Smooth muscle cell of the pulmonary artery (primary cell): ENCODE results near the gene NTN5. TPM values are rescaled to one million over a fixed set of nuclear protein-coding genes. Genes with fewer than 3 reads are reported as not detected.

ENCODE experiments used
- total RNA-seq: library from RNA; depleted of rRNA; stranded (reverse); fragments of >200 nt; gene quantifications from 2 replicates; pipeline ENCODE4 v1.2.3, GENCODE V29; 2014

The NTN5 gene, protein sequence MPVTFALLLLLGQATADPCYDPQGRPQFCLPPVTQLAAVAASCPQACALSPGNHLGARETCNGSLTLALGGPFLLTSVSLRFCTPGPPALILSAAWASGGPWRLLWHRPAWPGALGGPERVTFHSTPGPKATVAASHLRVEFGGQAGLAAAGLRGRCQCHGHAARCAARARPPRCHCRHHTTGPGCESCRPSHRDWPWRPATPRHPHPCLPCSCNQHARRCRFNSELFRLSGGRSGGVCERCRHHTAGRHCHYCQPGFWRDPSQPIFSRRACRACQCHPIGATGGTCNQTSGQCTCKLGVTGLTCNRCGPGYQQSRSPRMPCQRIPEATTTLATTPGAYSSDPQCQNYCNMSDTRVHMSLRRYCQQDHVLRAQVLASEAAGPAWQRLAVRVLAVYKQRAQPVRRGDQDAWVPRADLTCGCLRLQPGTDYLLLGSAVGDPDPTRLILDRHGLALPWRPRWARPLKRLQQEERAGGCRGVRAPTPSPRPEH
- 0.43 and 0.46 TPM in 2 replicates for total RNA-seq

DNA sequence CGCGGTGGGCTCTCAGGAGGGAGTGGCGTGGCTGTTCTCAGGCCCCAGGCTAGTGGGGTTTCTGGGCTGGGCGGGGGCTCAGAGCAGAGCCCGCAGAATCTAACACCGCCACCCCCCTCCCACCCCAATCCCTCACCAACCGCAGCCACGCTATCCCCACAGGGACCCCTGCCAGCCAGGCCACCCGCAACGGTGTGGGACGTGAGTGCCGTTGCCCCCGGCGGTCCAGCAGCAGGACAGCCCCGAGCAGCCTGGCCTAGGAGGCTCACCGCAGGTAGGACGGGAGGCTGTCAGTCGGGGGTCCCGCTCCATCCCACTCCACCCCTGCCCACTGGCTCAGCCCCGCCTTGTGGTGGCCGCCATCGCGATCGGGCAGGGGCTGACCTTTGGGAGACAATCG lies at the start of gene NTN5:
Gene NTN5, minus strand, starts transcription at position 24 of the 400 bp plus-strand sequence. CDS start 2,031 bp downstream, outside the sequence.

DNA sequence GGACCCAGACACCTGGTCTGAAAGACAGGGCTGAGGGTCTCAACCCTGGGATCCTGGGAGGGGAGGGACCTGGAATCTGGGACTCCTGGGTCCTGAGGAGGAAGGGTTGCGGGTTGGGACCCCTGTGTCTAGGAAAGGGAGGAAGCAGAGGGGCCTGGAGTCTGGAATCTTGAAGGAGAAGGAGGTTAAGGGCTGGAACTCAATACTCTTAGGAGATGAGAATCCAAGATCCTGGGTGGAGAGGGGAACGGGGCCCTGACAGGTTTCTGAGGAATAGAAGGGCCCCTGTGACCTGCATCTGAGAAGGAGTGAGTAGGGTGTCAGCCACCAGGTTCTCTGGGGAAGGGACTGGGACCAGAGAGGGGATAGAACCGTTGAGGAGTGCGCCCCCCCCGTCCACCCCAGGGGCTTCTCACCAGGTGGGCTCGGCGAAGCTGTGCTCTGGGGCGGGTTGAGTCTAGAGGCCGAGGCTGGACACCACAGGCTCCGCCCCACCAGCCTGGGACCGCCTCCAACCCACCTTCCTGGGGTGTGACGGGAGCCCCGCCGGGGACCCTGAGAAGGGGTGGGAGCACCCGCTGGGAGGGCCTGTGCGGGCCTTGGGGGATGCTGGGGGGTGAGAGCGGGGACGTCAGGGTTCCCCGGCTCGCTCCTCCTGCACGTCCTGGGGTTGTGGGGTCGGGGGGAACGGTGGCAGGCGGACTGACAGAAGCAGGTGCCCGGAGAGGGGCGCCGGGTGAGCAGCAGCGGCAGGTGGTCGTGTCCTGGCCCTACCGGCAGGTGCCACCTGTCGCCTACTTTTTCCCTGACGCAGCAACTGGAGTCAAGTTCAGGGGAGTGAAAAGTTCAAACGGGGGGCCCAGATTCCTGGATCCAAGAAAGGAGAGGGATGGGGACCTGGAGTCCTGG lies 46.7 kb upstream of the NTN5 start, which contains the start of gene MAMSTR:
Gene MAMSTR, minus strand, starts transcription at position 463 of the 909 bp plus-strand sequence. CDS start 694 bp downstream, outside the sequence.

DNA sequence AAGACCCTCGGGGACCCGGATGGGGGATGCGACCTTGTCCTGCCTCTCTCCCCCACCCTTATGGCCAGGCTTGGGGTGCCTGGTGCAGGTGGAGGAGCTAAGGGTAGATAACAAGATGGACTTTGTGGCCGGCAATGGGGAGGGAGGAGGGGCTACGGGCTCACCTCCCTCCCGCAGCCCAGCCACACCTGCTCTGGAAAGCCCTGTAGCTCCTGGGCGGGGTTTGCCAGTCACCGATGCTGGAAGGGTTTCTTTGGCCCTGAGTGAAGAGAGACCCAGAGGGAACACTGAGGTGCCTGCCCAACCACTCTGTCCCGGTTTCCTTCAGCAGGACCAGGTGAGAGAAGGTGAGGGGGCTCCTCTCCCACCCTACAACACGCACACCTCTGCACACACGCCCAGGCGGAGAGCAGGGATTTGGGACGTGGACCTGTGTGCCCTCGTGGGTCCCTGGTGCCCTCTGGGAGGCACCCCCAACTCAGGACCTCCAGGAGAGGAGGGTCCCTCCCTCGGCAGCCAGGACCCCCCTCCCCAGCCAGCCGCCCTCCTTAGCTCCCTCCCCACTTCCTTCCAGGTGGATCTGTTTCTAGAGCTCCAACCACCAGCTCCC lies 23.0 kb upstream of the NTN5 start, which contains the start of gene FUT2:
Gene FUT2, plus strand, starts transcription at position 229 of the 610 bp plus-strand sequence. CDS start 6,986 bp downstream, outside the sequence.

DNA sequence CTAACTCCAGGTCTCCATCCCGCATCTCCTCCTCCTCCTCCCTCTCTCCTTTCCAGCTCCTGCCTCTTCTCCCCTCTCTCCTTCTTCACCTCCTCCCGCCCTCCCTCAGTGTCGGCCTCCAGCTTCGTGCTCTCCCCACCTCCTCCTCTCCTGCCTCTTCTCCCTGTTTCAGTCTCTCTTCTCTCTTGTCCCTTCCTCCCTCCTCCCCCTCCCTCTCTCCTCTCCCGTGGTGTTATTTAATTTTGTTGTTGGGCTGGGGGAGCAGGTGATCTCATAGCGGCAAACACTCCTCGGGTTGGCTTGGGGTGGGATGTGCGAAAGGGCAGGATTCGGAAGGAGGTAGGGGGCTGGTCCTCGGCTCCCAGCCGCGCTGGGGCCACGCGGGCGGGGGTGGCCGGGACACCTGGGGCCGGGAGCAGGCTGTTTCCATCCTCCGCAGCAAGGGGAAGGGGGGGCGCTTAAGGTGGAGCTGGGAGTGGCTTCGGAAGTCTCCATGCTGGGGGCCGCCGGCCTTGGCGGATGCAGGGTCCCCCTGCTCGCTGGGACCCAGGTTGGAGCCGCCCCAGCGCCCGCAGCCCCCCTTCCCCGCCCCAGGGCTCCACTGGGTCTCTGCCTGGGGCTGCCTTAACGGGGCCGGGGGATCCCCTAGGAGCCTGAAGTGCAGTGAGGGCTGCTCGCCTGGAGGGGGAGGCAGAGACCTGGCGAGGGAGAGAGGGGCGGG lies 26.7 kb downstream of the NTN5 start, which contains the start of gene CA11:
Gene CA11, minus strand, starts transcription at position 187 of the 721 bp plus-strand sequence. CDS start 555 bp downstream, outside the sequence.

DNA sequence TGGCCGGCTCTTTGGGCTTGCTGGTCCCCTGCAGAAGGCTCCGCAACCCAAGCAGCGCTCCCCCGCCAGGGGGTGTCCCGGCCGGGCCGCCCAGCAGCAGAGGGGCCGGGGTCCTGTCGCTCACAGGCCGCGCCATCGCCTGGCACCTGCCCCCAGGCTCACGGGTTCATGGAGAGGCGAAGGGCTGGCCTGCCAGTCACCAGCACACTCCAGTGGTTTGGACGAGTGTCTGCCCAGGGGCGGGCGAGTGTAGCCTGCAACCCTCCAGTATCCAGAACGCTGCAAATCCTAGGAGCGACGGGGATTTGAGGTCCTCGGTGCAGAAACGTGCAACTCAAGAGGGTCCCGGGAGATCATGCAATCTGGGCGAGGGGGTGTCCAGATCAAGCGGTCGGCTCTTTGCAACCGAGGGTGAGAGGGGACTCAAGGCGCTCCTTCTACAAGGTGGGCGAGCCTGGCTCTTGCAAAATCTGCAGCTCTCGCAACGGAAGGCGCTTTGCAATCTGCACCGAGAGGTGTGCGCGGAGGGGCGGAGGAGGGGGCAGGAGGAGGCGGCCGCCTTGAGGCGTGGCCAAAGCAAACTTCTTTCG lies 35.9 kb downstream of the NTN5 start, which contains the start of gene DBP:
Gene DBP, minus strand, starts transcription at position 521 of the 590 bp plus-strand sequence. Its CDS starts 385 bp downstream, at position 136.

DNA sequence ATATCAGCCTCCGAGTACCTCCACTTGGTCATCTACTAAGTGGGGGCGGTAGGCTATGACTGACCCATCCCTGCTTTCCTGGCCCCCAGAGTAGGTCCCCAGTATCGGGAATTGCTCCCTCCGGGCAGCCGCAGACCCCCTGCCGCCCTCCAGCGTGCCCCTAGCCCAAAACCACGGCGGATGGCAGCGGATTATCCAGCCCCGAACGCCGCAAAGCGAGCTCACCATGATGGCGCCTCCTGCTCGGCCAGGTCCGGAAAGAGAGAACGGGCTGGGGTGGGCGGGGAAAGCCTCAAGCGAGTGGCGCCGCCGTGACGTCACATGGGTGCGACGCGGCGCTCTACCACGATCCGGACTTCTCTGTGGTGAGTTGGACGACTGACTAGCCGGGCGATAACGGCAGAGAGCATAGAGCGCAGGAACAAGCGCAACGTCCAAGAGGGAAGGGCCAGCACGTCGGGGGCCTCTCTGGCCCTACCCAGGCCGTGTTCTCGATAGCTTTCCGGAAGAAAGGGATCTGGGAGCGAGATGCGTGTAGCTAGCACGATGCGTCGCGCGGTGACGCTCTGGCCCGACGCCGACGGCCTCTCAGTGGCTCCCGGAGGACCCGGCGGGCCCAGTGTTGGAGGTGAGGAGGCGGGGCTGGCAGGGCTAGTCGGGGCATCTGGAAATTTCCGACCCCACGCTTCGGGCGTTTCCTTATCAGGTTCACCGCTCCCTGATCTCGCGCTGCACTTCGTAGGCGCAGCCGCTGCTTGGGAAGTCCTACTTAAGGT lies 53.7 kb downstream of the NTN5 start, which contains the start of the genes RPL18 and SPHK2:
Gene RPL18, minus strand, starts transcription at position 263 of the 776 bp plus-strand sequence. Its CDS starts 35 bp downstream, at position 228.
Gene SPHK2, plus strand, starts transcription at position 591 of the 776 bp plus-strand sequence. CDS start 1,009 bp downstream, outside the sequence.

DNA sequence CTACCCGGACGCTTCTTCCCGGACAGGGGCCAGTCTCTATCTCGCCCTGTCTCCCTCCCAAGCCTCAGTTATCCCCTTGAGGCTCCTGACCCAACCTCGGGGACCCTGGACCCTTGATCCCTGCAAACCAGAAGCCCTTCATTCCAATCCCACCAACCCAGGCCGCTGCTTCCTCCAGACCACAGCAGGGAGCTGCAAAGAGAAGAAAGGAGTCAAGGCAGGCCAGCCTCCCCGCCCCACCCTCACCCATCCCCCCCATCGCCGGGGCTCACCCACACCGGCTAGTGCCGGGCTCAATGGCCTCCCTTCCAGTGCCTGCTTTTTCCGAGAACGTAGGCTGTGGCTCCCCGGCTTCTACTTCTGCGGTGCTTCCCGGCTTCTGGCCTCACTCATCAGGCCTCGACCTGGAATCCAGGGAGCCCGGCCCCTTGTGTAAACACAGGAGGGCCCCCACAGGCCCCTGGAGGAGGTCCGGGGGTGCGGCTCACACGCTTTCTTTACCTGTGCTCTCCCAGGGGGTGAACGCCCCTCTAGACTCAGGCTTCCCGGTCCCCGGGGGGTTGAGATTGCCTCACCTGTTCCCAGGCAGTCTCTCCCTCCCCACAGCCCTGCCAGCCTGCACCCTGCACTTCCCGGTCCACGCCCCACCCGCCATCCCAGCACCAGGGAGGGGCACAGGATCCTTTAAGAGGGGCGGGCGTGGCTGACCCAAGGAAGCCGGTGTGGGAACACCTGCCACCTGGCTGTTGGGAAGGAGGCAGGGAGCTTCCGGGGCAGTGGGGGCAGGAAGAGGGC lies 58.2 kb downstream of the NTN5 start, which contains the start of gene FAM83E:
Gene FAM83E, minus strand, starts transcription at position 641 of the 795 bp plus-strand sequence. CDS start 1,704 bp downstream, outside the sequence.

Other genes starting within 250 kb of the NTN5 start
- 22.2 and 29.3 TPM in 2 replicates for gene GRWD1, start 227.0 kb downstream of the NTN5 start, total RNA-seq
- 0.65 and 1.1 TPM in 2 replicates for gene KCNJ14, start 217.4 kb downstream of the NTN5 start, total RNA-seq
- gene CYTH2, start 203.6 kb downstream of the NTN5 start, total RNA-seq = 24.0 and 33.6 TPM in 2 replicates
- 0.33 and 0.89 TPM in 2 replicates for gene LMTK3, start 161.2 kb downstream of the NTN5 start, total RNA-seq
- not detected in 2 replicates for gene SULT2B1, start 120.8 kb downstream of the NTN5 start, total RNA-seq
- gene SPACA4, start 66.3 kb downstream of the NTN5 start, total RNA-seq = not detected in 2 replicates
- 0.23 and 0.52 TPM in 2 replicates for gene FAM83E, start 57.9 kb downstream of the NTN5 start, total RNA-seq
- 1,103 and 1,191 TPM in 2 replicates for gene RPL18, start 53.8 kb downstream of the NTN5 start, total RNA-seq
- gene SPHK2, start 53.5 kb downstream of the NTN5 start, total RNA-seq = 8.7 and 13.1 TPM in 2 replicates
- gene DBP, start 35.6 kb downstream of the NTN5 start, total RNA-seq = 7.4 and 7.8 TPM in 2 replicates
- gene CA11, start 26.8 kb downstream of the NTN5 start, total RNA-seq = 0.99 and 1.6 TPM in 2 replicates
- gene FUT2, start 23.0 kb upstream of the NTN5 start, total RNA-seq = not detected in 2 replicates
- 0.65 and 0.69 TPM in 2 replicates for gene MAMSTR, start 46.7 kb upstream of the NTN5 start, total RNA-seq
- 0.52 and 1.0 TPM in 2 replicates for gene RASIP1, start 67.6 kb upstream of the NTN5 start, total RNA-seq
- 0.07 TPM in 1 of 2 replicates, not detected in the other for gene IZUMO1, start 73.9 kb upstream of the NTN5 start, total RNA-seq
- 0.13 TPM in 2 replicates for gene FUT1, start 79.6 kb upstream of the NTN5 start, total RNA-seq
- not detected in 2 replicates for gene FGF21, start 82.5 kb upstream of the NTN5 start, total RNA-seq
- gene BCAT2, start 138.0 kb upstream of the NTN5 start, total RNA-seq = 33.0 and 35.3 TPM in 2 replicates
- 2.2 and 2.8 TPM in 2 replicates for gene HSD17B14, start 163.5 kb upstream of the NTN5 start, total RNA-seq
- 21.3 and 22.6 TPM in 2 replicates for gene PLEKHA4, start 195.6 kb upstream of the NTN5 start, total RNA-seq
- gene PPP1R15A, start 199.4 kb upstream of the NTN5 start, total RNA-seq = 53.2 and 70.7 TPM in 2 replicates
- 0.23 TPM in 1 of 2 replicates, not detected in the other for gene TULP2, start 225.7 kb upstream of the NTN5 start, total RNA-seq
- gene NUCB1, start 227.3 kb upstream of the NTN5 start, total RNA-seq = 522 and 547 TPM in 2 replicates